HEK293T (cell line): ENCODE measurements around the gene DHX30.

Experiments
- ARNT ChIP-seq: fragments of 450-650 bp; IDR thresholded peaks from 2 replicates; pipeline ENCODE4 v1.6.1; 2017; ENCODE audit warnings: mild to moderate bottlenecking
- BHLHE40 ChIP-seq: fragments of 450-650 bp; IDR thresholded peaks from 2 replicates; pipeline ENCODE4 v1.6.1; 2016; ENCODE audit warnings: mild to moderate bottlenecking, moderate library complexity, borderline replicate concordance
- ELF4 ChIP-seq: fragments of 450-650 bp; IDR thresholded peaks from 2 replicates; pipeline ENCODE4 v1.6.1; 2017; ENCODE audit warnings: antibody characterized with exemption
- FOXK2 ChIP-seq: fragments of 450-650 bp; IDR thresholded peaks from 2 replicates; pipeline ENCODE4 v1.6.1; 2016; ENCODE audit warnings: mild to moderate bottlenecking
- FOXM1 ChIP-seq: fragments of 450-650 bp; IDR thresholded peaks from 2 replicates; pipeline ENCODE4 v1.6.1; 2017; ENCODE audit warnings: mild to moderate bottlenecking, borderline replicate concordance
- HDGF ChIP-seq: fragments of 450-650 bp; IDR thresholded peaks from 2 replicates; pipeline ENCODE4 v1.6.1; 2017; ENCODE audit warnings: antibody characterized with exemption, borderline replicate concordance
- NFRKB ChIP-seq: fragments of 450-650 bp; IDR thresholded peaks from 2 replicates; pipeline ENCODE4 v1.6.1; 2016; ENCODE audit warnings: mild to moderate bottlenecking, moderate library complexity
- SUZ12 ChIP-seq: fragments of 450-650 bp; IDR thresholded peaks from 2 replicates; pipeline ENCODE4 v1.6.1; 2016; ENCODE audit warnings: mild to moderate bottlenecking

- no peak for TF ChIP-seq HDGF
- no peak for TF ChIP-seq NFRKB
- no peak for TF ChIP-seq ELF4
- no peak for TF ChIP-seq BHLHE40
- no peak for TF ChIP-seq ARNT
- TF ChIP-seq FOXM1 = no peak
- TF ChIP-seq FOXK2 = no peak
- no peak for TF ChIP-seq SUZ12
Observed at GRCh38 chr3:47783673-47784072, 19.3 kb upstream of the DHX30 start.
